Kidney epithelial cell (primary cell): ENCODE measurements around the gene ST6GALNAC4. TPM values are rescaled to one million over a fixed set of nuclear protein-coding genes. Genes with fewer than 3 reads are reported as not detected.
A peak's percentile ranks its signal among the peaks of the same experiment; 100 is the strongest.

Source experiments
- DNase-seq: peaks from one replicate; pipeline ENCODE4 v3.0.0-alpha.2; 2010; ENCODE audit warnings: low read depth
- H3K27me3 ChIP-seq: 2 replicates; pipeline ENCODE4 v1.6.0; 2011; ENCODE audit warnings: low read length; ENCODE audit not compliant: control insufficient read depth, insufficient read depth
- H3K36me3 ChIP-seq: 2 replicates; pipeline ENCODE4 v1.5.1; 2011; ENCODE audit warnings: low read length; ENCODE audit not compliant: control insufficient read depth, insufficient read depth
- H3K4me3 ChIP-seq: 2 replicates; pipeline ENCODE4 v1.5.1; 2011; ENCODE audit warnings: low read depth, mild to moderate bottlenecking, control low read depth, low read length
- CTCF ChIP-seq: IDR thresholded peaks from 2 replicates; pipeline ENCODE4 v1.5.1; 2011; ENCODE audit warnings: mild to moderate bottlenecking, moderate library complexity, low read length, control low read depth, inconsistent platforms; ENCODE audit not compliant: insufficient read depth, poor library complexity, severe bottlenecking
- total RNA-seq: library from RNA; depleted of rRNA; stranded (reverse); fragments of >200 nt; gene quantifications from 2 replicates; pipeline ENCODE4 v1.2.3, GENCODE V29; 2015

Gene ST6GALNAC4
- total RNA-seq, 1 donor from 2014 or later, result 21.0 TPM

GRCh38 chr9:127921557-127922120 lies 4.8 kb upstream of the ST6GALNAC4 start:
- no peaks in the 10 kb centered on the region for H3K36me3 ChIP-seq
- peak; percentile 90 for TF ChIP-seq CTCF
- peaks cover 3% of the 10 kb centered on the region for H3K27me3 ChIP-seq
- no peak overlapping the region for H3K4me3 ChIP-seq
- DNase-seq, result no peak

- no peak overlapping the region for H3K4me3 ChIP-seq
- H3K36me3 ChIP-seq, result no peaks in the 10 kb centered on the region
- DNase-seq, result no peak
- no peak for TF ChIP-seq CTCF
- peaks cover 3% of the 10 kb centered on the region for H3K27me3 ChIP-seq
These were observed 4.0 kb upstream of the ST6GALNAC4 start for GRCh38 chr9:127920794-127921193.

- DNase-seq, result peak; percentile 100
- Histone ChIP-seq H3K27me3 (peaks cover 3% of the 10 kb centered on the region), H3K36me3 (no peaks in the 10 kb centered on the region), H3K4me3 (no peak overlapping the region)
- TF ChIP-seq CTCF, result no peak
These were observed 2.5 kb upstream of the ST6GALNAC4 start for GRCh38 chr9:127919253-127919815.

DNA sequence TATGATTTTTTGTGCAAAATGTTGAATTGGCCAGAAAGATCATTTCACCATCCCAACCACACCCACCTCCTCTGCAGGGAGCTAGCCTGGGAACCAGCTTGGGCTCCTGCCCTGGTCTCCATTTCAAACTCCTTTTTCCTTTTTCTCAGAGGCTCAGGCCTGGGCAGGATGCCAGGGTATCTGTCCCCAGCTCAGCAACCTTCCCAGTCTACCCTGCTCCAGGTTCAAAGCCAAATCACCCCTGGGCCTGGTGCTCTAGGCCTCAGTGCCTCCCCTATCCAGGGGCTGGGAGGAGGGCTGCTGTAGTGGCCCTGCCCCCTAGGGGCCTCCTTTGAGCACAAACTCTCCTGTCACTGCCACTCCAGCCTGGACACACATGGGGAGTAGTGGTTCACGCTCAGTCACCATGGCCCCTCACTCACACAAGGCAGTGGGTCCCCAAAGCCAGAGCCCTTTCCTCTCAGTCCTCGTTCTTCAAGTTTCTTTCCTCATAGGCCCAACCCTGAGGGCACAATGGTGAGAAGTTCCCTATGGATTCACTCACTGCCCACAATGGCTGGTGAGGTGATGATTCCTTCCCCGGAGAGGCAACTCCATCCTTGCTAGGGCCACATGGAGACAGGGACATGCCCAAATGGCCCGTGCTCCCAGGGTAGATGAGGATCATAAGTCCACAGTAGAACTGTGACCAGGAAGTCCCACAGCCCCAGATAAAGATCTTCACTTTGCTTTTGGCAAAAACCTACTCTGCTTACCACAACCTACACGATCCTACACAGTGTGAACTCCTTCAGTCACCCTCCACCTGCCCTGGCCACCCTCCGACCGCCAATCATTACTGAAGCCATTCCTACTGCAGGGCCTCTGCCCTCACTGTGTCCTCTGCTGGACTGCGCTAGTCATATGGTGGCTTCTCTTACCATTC lies 1.6 kb upstream of the ST6GALNAC4 start:
- Histone ChIP-seq H3K4me3 (no peak overlapping the region), H3K36me3 (no peaks in the 10 kb centered on the region), H3K27me3 (peaks cover 3% of the 10 kb centered on the region)
- no peak for DNase-seq
- TF ChIP-seq CTCF, result no peak

DNA sequence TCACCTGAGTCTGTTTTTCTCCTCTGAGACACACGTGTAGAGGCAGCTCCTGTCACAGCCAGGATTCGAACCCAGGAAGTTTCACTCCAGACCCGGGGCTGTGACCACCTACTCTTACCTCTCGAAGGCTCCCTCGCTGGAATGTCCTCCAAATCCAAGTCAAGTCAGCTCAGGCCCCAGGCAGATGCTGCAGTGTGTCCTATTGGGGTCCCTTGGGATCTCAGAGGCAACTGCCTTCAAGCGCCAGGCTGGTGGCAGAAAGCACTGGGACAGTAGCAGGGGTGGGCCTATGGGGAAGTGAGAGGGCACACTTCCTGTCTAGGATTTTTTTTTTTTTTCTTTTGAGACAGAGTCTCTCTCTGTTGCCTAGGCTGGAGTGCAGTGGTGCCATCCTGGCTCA lies 762 bp upstream of the ST6GALNAC4 start:
- no peak for DNase-seq
- Histone ChIP-seq H3K27me3 (peaks cover 3% of the 10 kb centered on the region), H3K36me3 (no peaks in the 10 kb centered on the region), H3K4me3 (no peak overlapping the region)
- TF ChIP-seq CTCF, result no peak
